GM21367 (cell line): Measurements from ENCODE around the gene EXTL1.
A peak's percentile ranks its signal among the peaks of the same experiment; 100 is the strongest.

Source experiments
- ATAC-seq: cut with Tn5 transposase; IDR thresholded peaks from one replicate; pipeline ENCODE4 v1.9.1; 2021; ENCODE audit not compliant: unreplicated experiment

The EXTL1 gene

DNA sequence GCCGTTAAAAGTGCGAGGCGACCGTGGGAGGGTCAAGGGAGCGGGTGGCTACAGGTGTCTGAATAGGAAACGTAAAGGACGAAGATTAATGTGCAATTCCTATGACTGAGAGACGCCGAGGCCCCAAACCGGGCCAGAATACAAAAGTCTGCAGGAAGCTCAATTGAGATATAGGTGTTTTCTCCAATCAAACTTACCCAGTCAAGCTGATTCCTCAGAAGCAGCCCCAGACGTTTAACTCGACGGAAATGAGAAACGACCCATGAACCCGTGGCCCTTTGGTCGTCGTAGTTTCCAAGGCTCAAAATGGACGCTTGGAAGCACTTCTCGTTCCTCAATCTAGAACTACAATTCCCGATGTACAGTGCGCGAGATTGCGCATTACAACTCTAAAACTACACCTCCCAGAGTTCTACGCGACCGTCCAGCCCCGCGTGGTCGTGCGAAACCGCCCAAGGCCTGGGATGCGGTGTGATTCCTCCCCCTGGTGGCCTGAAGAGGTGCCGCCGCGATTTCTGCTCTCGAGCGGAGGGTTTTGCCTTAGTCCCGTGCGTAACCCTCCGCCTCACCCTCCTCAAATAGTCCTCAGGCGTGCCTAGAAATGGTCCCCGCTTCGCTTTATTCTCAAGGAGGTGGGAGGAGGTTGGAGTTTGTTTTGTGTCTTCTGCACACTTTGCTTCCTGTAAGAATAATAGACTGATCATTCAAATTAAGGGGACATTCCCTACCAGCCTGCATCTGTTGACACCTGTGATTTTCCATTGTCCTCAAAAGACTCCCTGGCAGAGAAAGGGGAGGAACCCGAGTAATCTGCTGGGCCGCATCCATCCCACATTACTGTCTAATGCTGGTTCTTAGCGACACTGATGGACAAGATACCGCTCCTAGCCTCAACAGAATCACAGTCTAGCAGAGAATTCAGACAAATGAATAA is 23.5 kb upstream of the EXTL1 start, which contains the start of gene PAFAH2:
TSS of gene PAFAH2 (minus strand) at position 236 of the 934 bp plus-strand sequence. CDS start 7,247 bp downstream, outside the sequence.
- ATAC-seq: peak; percentile 83

DNA sequence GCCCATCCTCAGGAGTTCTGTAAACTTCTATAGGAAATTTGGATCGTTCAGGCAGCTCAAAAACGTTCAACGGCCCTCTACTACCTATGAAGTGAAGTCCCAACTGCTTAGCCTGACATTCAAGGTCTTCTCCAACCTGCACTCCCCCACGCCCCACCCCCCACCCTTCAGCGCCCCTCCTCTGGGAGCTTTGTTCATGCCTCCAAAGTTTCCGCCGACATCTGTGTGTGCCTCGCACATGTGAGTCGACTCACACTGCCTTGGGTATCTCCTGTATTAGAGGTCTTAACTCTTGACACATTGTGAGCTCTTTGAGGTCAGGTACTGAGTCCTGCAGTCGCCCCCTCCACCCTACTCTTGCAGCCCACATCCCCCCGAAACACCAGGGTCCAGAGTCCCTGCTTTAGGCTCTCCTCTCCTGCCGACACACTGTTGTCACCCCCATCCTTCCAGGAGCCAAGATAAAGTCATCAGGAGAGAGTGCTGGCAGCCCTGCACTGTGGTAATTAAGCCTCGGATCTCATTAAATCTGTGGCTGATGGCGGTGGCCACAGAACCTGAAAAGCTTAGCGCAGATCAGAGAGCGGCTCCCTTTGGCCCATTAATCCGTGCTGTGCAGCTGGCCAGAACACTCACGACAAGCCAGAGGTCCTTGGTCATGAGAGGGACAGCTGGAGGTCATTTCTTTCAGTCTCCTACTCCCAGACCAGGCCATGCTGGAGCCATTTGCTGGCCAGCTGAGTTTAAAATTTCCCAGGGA is 22.4 kb upstream of the EXTL1 start:
- no peak for ATAC-seq

DNA sequence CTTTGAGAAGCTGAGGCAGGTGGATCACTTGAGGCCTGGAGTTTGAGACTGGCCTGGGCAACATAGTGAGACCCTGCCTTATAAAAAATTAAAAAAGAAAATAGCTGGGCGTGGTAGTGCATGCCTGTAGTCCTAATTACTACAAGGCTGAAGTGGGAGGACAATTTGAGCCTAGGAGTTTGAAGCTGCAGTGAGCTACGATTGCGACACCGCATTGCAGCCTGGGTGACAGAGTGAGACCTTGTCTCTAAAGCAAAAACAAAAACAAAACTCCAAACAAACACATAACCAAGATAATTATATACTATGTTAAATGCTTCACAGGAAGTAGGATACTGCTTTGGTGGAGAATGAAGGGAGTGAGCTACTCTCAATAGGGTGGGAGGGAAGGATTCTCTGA is 18.3 kb upstream of the EXTL1 start:
- ATAC-seq: no peak

DNA sequence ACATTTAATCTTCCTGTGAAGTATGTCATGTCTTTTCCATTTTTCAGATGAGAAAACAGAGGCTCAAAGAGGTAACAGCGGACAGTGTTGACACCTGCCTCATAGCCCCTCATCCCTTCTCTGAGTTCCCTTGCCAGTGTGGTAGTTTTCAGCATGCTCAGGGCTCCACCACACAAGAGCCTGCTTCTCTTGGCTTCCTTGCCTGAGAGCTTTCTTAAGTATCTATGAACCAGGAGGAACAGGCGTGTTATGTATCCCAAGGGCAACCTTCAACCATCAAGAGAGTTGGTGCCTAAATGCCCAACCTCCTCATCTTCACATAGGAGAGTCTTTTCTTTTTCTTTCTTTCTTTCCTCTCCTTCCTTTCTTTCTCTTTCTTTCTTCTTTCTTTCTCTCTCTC is 17.8 kb upstream of the EXTL1 start:
- ATAC-seq: no peak

DNA sequence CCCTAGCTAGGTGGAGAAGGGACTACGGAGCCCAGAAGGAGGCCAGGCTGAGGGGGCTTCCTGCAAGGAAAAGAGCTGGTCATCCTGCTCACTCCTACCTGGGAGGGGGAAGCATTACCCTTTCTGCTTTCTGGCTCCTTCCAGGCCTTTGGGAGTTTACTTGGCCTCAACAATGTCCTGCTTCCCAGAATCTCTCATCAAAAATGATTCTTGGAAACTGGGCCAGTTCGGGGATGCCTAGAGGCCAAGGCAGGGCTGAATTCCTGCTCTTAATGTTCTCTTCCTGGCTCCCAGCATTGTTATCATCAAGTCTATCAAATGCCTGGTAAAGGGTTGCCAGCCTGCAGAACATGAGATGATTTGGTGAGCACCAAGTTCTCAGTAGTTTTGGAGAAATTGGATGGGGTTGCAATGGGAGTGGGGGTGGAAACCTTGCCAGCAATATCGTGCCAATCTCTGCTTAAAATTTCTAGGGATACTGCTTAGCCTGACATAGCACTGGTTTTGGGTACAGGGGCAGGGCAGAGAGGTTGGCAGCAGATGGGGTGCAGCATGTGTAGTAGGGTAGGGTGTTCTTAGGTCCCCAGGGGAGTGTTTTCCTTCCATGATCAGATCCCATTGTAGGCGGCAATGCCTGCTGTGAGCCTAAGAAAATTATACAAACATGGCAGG is 16.0 kb upstream of the EXTL1 start:
- no peak for ATAC-seq

DNA sequence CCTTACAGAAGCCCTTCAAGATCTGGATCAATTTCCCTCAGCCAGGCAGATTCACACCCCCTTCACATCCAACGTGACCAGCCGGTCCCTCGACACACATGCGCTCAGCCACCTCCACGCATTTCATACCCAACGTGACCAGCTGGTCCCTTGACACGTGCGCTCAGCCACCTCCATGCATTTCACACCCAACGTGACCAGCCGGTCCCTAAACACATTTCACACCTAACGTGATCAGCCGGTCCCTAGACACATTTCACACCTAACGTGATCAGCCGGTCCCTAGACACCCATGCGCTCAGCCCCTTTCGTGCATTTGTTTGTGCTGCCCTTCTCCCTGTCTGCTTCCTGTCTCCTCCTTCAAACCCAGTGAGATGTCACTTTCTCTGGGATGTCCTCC is 14.9 kb upstream of the EXTL1 start:
- no peak for ATAC-seq

DNA sequence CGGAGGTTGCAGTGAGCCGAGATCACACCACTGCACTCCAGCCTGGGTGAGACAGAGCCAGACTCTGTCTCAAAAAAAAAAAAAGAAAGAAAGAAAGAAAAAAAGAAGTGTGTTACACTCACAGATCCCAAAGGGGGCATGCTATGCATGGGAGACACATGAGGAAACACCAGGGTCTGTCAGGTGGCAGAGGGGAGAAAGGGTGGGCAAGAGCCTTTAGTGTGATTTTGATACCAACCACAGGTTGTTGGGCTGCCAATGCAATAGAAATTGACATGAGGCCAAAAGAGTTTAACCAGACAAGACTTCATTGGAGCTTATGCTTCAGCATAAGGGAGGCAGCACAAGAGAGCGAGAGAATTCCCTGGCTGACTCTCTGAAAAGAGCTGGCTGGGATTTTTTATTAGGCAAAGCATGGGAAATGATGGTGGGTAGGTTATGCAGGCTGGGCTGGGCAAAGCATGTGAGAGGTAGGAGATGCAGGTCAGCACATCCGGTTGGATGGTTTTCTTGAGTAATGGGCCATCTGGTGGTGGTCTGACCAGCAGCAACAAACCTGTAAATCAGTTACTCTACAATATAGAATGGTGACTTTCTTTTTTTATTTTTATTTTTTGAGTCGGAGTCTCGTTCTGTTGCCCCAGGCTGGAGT is 11.7 kb upstream of the EXTL1 start:
- no peak for ATAC-seq

DNA sequence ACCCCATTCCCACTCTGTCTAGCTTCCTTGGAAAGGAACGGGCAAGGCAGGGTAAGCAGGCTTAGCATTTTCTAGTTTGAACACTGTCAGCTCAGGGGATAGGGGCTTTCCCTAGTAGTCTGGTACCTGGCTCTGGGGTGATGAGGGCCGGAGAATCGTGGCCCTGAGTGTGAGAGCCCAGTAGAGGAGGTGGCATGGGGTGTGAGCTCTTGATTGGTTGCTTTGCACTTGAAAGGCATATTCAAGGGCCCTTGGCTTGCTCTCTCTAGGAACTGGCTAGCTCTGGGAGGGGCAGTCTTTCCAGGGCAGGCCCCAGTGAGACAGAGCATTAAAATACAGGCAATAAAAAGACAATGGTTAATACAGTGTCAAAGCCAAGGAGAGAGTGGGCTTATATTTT is 10.8 kb upstream of the EXTL1 start:
- ATAC-seq: no peak

DNA sequence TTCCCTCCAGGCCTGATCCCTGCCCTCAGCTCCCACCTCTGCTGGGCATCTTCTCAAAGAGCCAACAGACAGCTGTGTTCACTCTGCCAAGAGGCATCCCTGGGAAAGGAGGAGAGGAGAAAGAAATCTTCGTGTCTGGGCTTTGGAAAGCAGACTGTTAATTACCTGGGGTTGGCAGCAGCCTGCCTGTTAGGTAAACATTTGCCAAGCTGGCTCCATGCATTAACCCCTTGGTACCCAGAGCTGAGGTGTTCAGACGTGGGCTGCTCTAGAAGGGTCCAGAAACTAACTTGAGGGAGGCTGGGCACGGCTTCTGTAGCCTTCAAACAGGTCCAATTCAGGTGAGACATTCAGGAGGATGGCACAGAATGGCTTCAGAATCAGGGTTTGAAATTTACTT is 8.7 kb upstream of the EXTL1 start:
- no peak for ATAC-seq

DNA sequence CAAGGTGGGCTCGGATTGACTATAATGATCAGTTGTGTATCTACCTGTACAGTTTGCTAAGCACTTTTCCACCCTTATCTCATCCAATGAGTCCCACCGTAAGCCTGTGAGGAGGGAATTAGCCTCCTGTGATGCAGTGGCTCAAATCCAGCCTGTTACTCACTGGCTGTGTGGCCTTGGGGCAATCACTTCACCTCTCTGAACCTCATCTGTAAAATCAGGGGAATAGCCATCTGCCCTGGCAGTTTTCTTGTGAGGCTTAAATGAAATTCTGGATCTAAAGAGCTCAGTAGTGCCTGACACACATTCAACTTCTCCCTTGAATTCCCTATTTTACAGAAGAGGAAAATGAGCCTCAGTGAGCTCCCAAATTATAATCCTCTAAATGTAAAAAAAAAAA is 7.4 kb upstream of the EXTL1 start:
- no peak for ATAC-seq

DNA sequence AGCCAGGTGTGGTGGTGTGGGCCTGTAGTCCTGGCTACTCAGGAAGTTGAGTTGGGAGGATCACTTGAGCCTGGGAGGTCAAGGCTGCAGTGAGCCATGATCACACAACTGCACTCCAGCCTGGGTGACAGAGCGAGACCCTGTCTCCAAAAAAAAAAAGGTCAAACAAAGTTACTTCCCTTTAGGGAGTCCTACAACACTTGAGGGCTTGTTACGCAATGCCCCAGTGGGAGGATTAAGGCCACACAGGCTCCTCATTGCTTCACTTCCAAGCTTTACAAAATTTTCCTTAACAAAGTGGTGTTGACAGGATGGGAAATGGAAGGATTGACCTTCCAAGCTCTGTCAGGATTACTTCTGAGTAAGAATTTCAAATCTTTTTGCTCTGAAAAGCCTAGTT is 6.2 kb upstream of the EXTL1 start:
- no peak for ATAC-seq

DNA sequence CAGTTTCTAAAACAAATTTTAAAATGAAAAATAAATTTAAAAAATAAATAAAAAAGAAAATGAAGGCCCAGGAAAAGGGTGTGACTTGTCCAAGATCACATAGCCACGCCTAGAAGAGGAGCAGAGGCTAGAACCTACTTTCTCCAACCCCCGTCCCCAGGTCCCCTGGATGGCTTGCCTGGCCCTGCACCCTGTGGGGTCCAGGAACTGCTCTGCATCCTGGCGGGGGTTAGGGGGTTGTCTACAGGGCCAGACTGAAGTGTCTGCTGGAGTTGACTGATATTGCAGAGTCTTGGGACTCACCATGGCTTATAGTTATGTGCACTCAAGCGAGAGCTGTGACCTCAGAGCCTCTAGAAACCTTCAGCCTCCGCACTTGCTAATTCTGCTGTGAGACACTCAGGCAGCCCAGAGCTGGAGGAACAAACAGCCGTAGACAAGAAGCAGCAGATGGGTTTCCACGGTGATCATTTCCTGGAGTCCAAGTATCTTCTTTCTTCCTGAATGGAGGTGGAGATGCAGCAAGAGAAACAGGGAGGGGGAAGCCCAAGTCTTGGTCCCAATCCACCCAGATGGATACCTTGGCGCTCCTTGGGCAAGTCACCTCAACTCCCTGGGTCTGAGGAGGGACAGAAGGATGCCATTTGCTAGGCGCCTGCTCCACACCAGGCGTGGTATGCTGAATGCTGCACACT is 5.2 kb upstream of the EXTL1 start:
- no peak for ATAC-seq

DNA sequence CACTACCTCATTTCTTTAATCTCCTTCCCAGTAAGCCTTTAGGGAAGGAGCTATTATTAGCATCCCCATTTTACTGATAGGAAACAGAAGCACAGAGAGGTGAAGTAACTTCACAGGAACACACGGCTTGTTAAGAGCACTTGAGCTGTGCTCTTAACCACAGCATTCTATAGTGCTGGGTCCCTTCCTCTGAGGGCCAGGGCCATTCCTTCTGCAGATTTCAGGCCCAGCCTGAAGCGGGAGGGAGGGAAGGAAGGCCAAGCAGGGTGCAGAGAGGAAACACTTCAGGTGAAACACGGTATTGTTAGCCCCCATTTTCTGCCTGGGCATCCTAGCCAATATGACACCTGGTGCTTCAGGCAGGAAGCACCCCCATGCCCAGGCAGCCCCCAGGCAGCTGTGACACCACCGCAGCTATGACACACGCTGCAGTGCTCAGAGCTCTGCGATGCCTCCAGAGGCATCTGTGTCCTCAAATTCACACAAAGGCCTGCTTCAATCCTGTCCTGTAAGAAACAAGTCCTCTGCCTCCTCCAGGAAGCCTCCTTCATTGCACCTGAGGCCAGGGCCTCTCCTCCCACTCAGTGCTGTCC is 4.5 kb upstream of the EXTL1 start:
- ATAC-seq: no peak

DNA sequence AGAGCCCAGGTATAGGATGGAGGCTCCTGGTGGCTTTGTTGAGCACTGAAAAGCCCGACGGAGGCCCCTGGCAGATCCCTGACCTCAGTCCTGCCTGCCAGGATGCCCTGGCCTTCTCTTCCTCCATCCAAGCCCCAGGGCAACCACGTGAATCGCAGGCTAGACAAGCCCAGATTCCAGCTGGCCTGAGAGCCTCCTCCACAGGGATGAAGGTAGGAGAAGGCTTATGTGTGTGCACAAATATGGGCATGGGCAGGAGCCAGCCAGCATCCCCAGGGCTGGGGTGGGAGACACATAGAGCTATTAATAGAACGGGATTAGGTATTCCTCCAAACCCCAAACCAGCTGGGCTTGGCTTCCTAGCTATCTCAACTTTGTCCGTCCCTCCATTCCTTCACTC is 4.0 kb upstream of the EXTL1 start:
- ATAC-seq: no peak

DNA sequence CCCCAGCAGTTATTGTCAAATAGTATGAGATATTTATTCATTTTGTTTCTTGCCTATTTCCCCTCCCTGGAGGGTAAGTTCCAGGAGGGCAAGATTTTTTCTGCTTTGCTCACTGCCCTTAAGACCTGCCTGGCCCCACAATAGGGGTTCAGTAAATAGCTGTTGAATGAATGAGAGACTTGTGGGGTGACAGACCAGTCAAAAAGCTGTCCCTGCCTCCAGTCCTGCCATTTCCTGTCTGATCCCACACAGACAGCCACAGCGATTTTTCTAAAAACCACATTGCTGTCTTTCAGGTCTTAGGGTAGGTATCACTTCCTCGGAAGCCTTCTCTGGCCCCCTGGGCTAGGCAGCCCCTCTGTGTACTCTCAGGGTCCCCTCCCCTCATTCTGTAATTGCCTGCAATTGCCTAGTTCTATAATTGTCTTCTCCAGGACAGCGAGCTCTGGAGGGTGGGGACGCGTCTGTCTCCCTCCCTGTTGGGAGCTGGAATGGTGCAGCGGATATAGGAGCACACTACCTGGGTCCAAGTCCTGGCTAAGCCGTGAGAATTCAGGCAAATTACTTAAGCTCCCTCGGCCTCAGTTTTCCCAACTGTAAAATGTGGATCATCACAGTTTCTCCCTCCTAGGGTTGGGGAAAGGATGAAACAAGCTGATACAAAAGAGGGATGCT is 1.8 kb upstream of the EXTL1 start:
- no peak for ATAC-seq

DNA sequence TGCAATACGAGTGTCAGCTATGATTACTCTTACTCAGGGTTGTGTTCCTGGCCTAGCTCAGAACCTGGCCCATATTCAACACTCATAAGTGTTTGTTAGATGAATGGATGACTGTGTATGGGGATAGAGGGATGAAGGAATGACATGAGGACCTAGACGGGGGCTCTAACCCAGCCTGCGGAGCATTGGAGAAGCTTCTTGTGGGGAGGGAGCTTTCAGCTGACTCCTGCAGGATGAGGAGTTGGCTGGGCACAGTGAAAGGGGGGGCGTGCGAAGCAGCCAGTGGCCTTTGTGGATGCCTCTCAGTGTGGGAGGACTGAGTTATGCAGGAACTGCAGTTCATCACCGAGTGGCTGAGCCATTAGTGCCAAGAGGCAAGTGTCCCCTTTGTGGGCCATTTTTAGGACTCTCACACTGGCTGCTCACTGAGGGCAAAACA is 1.2 kb upstream of the EXTL1 start:
- no peak for ATAC-seq

DNA sequence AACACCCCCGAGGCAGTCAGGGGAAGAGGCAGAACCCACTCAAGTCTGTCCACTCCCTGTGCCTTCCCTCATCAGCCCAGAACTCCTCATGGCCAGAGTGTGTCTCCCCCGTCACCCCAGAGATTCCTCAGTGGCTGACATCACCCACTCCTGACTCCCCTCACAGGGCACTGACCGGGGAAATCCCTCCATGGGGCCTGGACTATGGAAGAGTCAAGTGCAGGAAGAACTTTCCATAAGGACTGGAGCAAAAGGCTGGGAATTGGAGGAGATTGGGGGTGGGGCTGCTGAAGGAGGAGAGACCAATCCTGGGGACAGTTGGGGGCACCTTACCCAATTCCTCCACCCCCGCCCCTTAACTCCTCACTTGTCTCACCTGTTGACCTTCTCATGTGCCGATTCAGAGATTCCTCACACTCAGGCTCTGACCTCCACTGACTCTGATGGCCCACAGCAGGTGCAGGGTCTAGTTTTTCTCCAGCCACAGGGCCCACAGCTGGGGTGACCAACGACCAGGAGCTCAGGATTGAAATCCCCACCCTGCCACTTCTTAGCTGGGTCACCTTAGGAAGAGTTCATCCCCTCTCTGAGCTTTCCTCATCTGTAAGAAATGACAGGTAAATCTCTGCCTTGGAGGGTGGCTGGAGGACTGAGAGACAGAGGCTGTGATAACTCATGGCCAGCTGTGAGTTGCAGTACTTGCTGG is 481 bp upstream of the EXTL1 start:
- no peak for ATAC-seq

DNA sequence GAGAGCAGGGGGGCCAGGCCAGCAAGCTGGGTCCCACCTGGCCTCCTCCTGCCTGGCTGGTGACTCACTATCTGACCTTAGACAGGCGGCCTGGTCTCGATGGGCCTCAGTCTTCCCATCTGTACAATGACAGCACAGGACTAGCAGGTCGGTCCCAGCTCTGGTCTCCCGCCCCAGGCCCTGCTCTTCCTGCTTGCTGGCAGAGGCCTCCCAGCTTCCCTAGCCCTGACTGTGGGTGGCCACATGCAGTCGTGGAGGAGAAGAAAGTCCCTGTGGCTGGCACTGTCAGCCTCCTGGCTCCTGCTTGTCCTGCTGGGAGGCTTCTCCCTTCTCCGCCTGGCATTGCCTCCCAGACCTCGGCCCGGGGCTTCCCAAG is 817 bp downstream of the EXTL1 start:
- no peak for ATAC-seq

DNA sequence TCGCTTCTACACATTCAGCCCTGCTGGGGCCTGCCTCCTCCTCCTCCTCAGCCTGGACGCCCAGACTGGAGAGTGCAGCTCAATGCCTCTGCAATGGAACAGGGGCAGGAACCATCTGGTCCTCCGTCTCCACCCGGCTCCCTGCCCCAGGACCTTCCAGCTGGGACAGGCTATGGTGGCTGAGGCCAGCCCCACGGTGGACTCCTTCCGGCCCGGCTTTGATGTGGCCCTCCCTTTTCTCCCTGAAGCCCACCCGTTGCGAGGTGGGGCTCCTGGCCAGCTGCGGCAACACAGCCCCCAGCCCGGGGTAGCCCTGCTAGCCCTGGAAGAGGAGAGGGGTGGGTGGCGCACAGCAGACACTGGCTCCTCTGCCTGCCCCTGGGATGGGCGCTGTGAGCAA is 1.4 kb downstream of the EXTL1 start:
- no peak for ATAC-seq
